SK-N-SH treated with all-trans-retinoic acid at 6 μM for 48 hours (cell line): ENCODE results near the gene CRYBG3.
"Not testable (repeated sequence)": the region's sequence is repeated elsewhere in the genome, so short reads cannot be mapped to it uniquely, and the experiment has no call there.

ENCODE experiments used
- ATAC-seq: fragments of 200-7000 bp; cut with Tn5 transposase; 3 replicates; pipeline ENCODE4 v1.9.1; 2020; ENCODE audit warnings: mild to moderate bottlenecking, moderate library complexity
- ARNTL ChIP-seq: fragments of 450-650 bp; formaldehyde crosslinking; IDR thresholded peaks from 2 replicates; pipeline ENCODE4 v1.5.0; 2020; ENCODE audit warnings: low read depth, mild to moderate bottlenecking, moderate library complexity, borderline replicate concordance
- BACH2 ChIP-seq: fragments of 250-450 bp; sonication (Bioruptor Pico); IDR thresholded peaks from 2 replicates; pipeline ENCODE4 v1.9.0; 2021; ENCODE audit warnings: mild to moderate bottlenecking, borderline replicate concordance
- CREB5 ChIP-seq: fragments of 250-450 bp; sonication (Bioruptor Pico); IDR thresholded peaks from 2 replicates; pipeline ENCODE4 v1.5.1; 2020; ENCODE audit warnings: low read depth, mild to moderate bottlenecking, moderate library complexity
- CSDC2 ChIP-seq: fragments of 250-450 bp; sonication (Bioruptor Pico); IDR thresholded peaks from 2 replicates; pipeline ENCODE4 v1.5.0; 2020; ENCODE audit warnings: mild to moderate bottlenecking, moderate library complexity
- ESRRG ChIP-seq: fragments of 250-450 bp; sonication (Bioruptor Pico); IDR thresholded peaks from 2 replicates; pipeline ENCODE4 v1.6.1; 2021; ENCODE audit warnings: mild to moderate bottlenecking
- GLIS3 ChIP-seq: fragments of 250-450 bp; sonication (Bioruptor Pico); IDR thresholded peaks from 2 replicates; pipeline ENCODE4 v1.5.0; 2020; ENCODE audit warnings: mild to moderate bottlenecking, moderate library complexity
- ISL1 ChIP-seq: fragments of 250-450 bp; sonication (Bioruptor Pico); IDR thresholded peaks from 2 replicates; pipeline ENCODE4 v2.1.2; 2022; ENCODE audit warnings: mild to moderate bottlenecking, moderate library complexity
- OSR1 ChIP-seq: fragments of 250-450 bp; sonication (Bioruptor Pico); IDR thresholded peaks from 2 replicates; pipeline ENCODE4 v1.8.0; 2022; ENCODE audit warnings: moderate library complexity, mild to moderate bottlenecking, inconsistent platforms
- POU6F1 ChIP-seq: fragments of 250-450 bp; sonication (Bioruptor Pico); IDR thresholded peaks from 2 replicates; pipeline ENCODE4 v1.8.0; 2021; ENCODE audit warnings: low read depth, mild to moderate bottlenecking, moderate library complexity, borderline replicate concordance
- PPARA ChIP-seq: fragments of 250-450 bp; sonication (Bioruptor Pico); IDR thresholded peaks from 2 replicates; pipeline ENCODE4 v1.5.0; 2020; ENCODE audit warnings: mild to moderate bottlenecking, borderline replicate concordance
- RARB ChIP-seq: fragments of 250-450 bp; sonication (Bioruptor Pico); IDR thresholded peaks from 2 replicates; pipeline ENCODE4 v1.8.0; 2021; ENCODE audit warnings: mild to moderate bottlenecking, moderate library complexity
- TCF4 ChIP-seq: fragments of 250-450 bp; sonication (Bioruptor Pico); IDR thresholded peaks from 2 replicates; pipeline ENCODE4 v1.8.0; 2021; ENCODE audit warnings: mild to moderate bottlenecking, moderate library complexity, borderline replicate concordance
- TSHZ2 ChIP-seq: fragments of 250-450 bp; sonication (Bioruptor Pico); IDR thresholded peaks from 2 replicates; pipeline ENCODE4 v1.5.0; 2020; ENCODE audit warnings: mild to moderate bottlenecking, moderate library complexity
- ZC3H10 ChIP-seq: fragments of 250-450 bp; sonication (Bioruptor Pico); IDR thresholded peaks from 2 replicates; pipeline ENCODE4 v1.5.1; 2021; ENCODE audit warnings: mild to moderate bottlenecking, moderate library complexity
- ZFP3 ChIP-seq: fragments of 250-450 bp; sonication (Bioruptor Pico); IDR thresholded peaks from 2 replicates; pipeline ENCODE4 v1.5.0; 2020; ENCODE audit warnings: mild to moderate bottlenecking, moderate library complexity
- ZFP30 ChIP-seq: fragments of 450-650 bp; formaldehyde crosslinking; IDR thresholded peaks from 2 replicates; pipeline ENCODE4 v1.5.0; 2022; ENCODE audit warnings: mild to moderate bottlenecking, moderate library complexity
- ZNF565 ChIP-seq: fragments of 450-650 bp; formaldehyde crosslinking; conservative IDR thresholded peaks from 2 replicates; pipeline ENCODE4 v1.5.0; 2020; ENCODE audit warnings: low read depth, mild to moderate bottlenecking, moderate library complexity
- ZNF70 ChIP-seq: fragments of 450-650 bp; formaldehyde crosslinking; IDR thresholded peaks from 2 replicates; pipeline ENCODE4 v1.5.0; 2020; ENCODE audit warnings: mild to moderate bottlenecking, moderate library complexity
- ZNF8 ChIP-seq: fragments of 450-650 bp; formaldehyde crosslinking; IDR thresholded peaks from 2 replicates; pipeline ENCODE4 v1.5.0; 2020; ENCODE audit warnings: mild to moderate bottlenecking, moderate library complexity

CRYBG3 gene

GRCh38 chr3:97899331-97899730 lies 77.5 kb downstream of the CRYBG3 start:
- no peak for ATAC-seq
- TF ChIP-seq RARB (no peak), GLIS3 (CRISPR knock-in tag) (no peak), ZFP3 (CRISPR knock-in tag) (no peak), ZNF70 (CRISPR knock-in tag) (no peak), POU6F1 (CRISPR knock-in tag) (no peak), TSHZ2 (CRISPR knock-in tag) (no peak), BACH2 (CRISPR knock-in tag) (no peak), ARNTL (no peak), PPARA (CRISPR knock-in tag) (no peak), TCF4 (CRISPR knock-in tag) (no peak), ZFP30 (no peak), ZNF565 (no peak)

GRCh38 chr3:97901313-97902248 lies 79.8 kb downstream of the CRYBG3 start:
- ATAC-seq = no peak
- TF ChIP-seq BACH2 (CRISPR knock-in tag) (no peak), TCF4 (CRISPR knock-in tag) (no peak), ESRRG (CRISPR knock-in tag) (no peak), ZNF8 (CRISPR knock-in tag) (no peak), GLIS3 (CRISPR knock-in tag) (no peak), CREB5 (CRISPR knock-in tag) (no peak), ZC3H10 (no peak), ZNF70 (CRISPR knock-in tag) (no peak), CSDC2 (CRISPR knock-in tag) (no peak), POU6F1 (CRISPR knock-in tag) (no peak), ZNF565 (no peak)
- TF ChIP-seq, all 23 proteins: peak for 0

- not testable (repeated sequence) for ATAC-seq
These were observed 88.0 kb downstream of the CRYBG3 start for GRCh38 chr3:97909830-97910229.

GRCh38 chr3:97910236-97910831 lies 88.5 kb downstream of the CRYBG3 start:
- not testable (repeated sequence) for ATAC-seq

GRCh38 chr3:97910931-97911351 lies 89.1 kb downstream of the CRYBG3 start:
- TF ChIP-seq ZFP30 (no peak), OSR1 (CRISPR knock-in tag) (no peak), ZNF8 (CRISPR knock-in tag) (no peak), ZC3H10 (no peak), ISL1 (CRISPR knock-in tag) (no peak), CSDC2 (CRISPR knock-in tag) (no peak)
- ATAC-seq = no peak
